ENCODE data around the gene TOMM70. TPM values are rescaled to one million over a fixed set of nuclear protein-coding genes. Genes with fewer than 3 reads are reported as not detected.
A peak's percentile ranks its signal among the peaks of the same experiment; 100 is the strongest.
"Not testable (repeated sequence)": the region's sequence is repeated elsewhere in the genome, so short reads cannot be mapped to it uniquely, and the experiment has no call there.

The TOMM70 gene
- polyA plus RNA-seq, 6 donors from 2014 or later = 11.8 to 19.6 (median 16.3) TPM

- no peaks in the 10 kb centered on the region for H3K27me3 Mint-ChIP-seq
- peaks cover 39 to 45% of the 10 kb centered on the region in 2 donors for H3K36me3 Mint-ChIP-seq
- H3K4me1 Mint-ChIP-seq = peaks cover 12 to 15% (median 13%) of the 10 kb centered on the region in 3 donors
- DNase-seq (no peak), ATAC-seq (ENCODE audit: low read depth in 2 of 2) (no peak)
- no peak overlapping the region for H3K27ac Mint-ChIP-seq
- H3K9me3 Mint-ChIP-seq = peaks cover 0 to 6% (median 0%) of the 10 kb centered on the region in 7 donors
- H3K4me3 Mint-ChIP-seq = no peak overlapping the region
Measured at GRCh38 chr3:100339786-100340185, 61.1 kb downstream of the TOMM70 start.

DNA sequence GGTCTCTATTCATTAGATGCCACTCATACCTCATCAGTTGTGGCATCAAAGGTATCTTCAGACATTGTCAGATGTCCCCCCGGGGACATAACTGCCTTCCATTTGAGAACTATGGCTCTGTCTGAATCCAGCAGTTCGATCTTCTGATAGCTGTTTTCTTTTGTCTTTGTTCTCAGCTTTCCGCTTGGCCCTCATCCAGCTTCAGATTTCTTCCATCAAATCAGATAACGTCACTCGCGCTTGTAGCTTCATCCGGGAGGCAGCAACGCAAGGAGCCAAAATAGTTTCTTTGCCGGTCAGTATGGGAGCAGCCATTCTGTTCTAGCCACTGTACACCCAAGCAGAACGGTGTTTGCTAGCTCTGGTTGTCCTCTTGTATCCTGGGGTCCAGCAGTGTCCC is 62.0 kb downstream of the TOMM70 start:
- peak overlapping the region in 1 of 6 donors; percentile 65 for H3K27ac Mint-ChIP-seq
- H3K36me3 Mint-ChIP-seq = peaks cover 34 to 36% of the 10 kb centered on the region in 2 donors
- peaks cover 0 to 6% (median 0%) of the 10 kb centered on the region in 7 donors for H3K9me3 Mint-ChIP-seq
- DNase-seq = no peak
- H3K4me3 Mint-ChIP-seq = peak overlapping the region in 1 of 8 donors; percentile 45
- H3K27me3 Mint-ChIP-seq = no peaks in the 10 kb centered on the region
- peaks cover 15 to 21% (median 19%) of the 10 kb centered on the region in 3 donors for H3K4me1 Mint-ChIP-seq
- ATAC-seq (ENCODE audit: low read depth in 2 of 2) = no peak

DNA sequence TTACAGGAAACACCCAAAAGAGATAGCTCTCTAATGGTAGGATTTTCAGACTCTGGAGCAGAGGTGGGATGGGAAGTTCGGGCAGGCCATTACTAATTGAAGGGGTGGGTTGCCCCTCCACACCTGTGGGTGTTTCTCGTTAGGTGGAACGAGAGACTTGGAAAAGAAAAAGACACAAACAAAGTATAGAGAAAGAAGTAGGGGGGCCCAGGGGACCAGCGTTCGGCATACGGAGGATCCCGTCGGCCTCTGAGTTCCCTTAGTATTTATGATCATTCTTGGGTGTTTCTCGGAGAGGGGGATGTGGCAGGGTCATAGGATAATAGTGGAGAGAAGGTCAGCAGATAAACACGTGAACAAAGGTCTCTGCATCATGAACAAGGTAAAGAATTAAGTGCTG is 64.7 kb downstream of the TOMM70 start:
- Mint-ChIP-seq H3K4me1 (peaks cover 16 to 28% (median 20%) of the 10 kb centered on the region in 3 donors), H3K27ac (peak overlapping the region in 1 of 6 donors; percentile 90), H3K4me3 (peak overlapping the region in 5 of 8 donors; percentile 17 to 97 (median 91)), H3K36me3 (peaks cover 13 to 15% of the 10 kb centered on the region in 2 donors)
- ATAC-seq (ENCODE audit: low read depth in 2 of 2); H3K9me3 Mint-ChIP-seq; H3K27me3 Mint-ChIP-seq; DNase-seq: not testable (repeated sequence)

- Mint-ChIP-seq H3K9me3 (no peaks in the 10 kb centered on the region), H3K4me3 (peak overlapping the region; percentile 91 to 97 (median 94)), H3K4me1 (peaks cover 16 to 28% (median 20%) of the 10 kb centered on the region in 3 donors), H3K27ac (peak overlapping the region; percentile 78 to 98 (median 94)), H3K36me3 (peaks cover 6 to 8% of the 10 kb centered on the region in 2 donors), H3K27me3 (no peaks in the 10 kb centered on the region)
- ATAC-seq (ENCODE audit: low read depth in 2 of 2) (peak; percentile 52 to 63), DNase-seq (peak; percentile 25)
Measured at GRCh38 chr3:100335434-100335833, 65.5 kb downstream of the TOMM70 start.

- peak; percentile 94 to 95 for ATAC-seq (ENCODE audit: low read depth in 2 of 2)
- Mint-ChIP-seq H3K27ac (peak within 1 kb of the TSS; percentile 90 to 98 (median 94)), H3K27me3 (no peaks in the 10 kb centered on the region), H3K9me3 (no peaks in the 10 kb centered on the region), H3K36me3 (peaks cover 6 to 7% of the 10 kb centered on the region in 2 donors), H3K4me1 (peaks cover 16 to 28% (median 20%) of the 10 kb centered on the region in 3 donors), H3K4me3 (peak within 1 kb of the TSS; percentile 91 to 97 (median 94))
- DNase-seq = peak; percentile 78
Measured at GRCh38 chr3:100334488-100335351, 66.2 kb downstream of the TOMM70 start, which contains the start of gene NIT2. TSS of gene NIT2 (plus strand) at chr3:100334757. CDS start at chr3:100334792, 35 bp downstream.

DNA sequence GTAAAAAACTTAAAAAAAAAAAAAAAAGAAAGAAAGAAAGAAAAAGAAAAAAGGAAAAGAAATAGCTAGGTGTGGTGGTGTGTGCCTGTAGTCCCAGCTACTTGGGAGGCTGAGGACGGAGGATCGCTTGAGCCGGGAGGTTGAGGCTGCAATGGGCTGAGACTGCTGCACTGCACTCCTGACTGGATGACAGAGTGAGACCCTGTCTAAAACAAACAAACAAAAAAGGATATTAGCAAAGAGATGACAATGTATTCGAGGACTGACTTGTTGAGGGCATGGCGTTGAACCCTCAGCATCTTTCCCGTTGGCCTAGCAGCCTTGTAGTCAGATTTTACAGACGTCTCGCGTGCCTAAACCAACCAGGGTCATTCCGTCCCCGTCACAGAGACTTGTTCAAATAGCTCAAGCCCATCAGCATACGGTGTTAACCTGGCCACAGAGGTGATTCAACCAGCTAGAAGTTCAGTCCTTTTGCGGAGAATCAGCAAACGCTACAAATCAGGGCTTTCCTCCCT is 66.9 kb downstream of the TOMM70 start:
- Mint-ChIP-seq H3K27me3 (no peaks in the 10 kb centered on the region), H3K9me3 (no peaks in the 10 kb centered on the region), H3K4me1 (peaks cover 16 to 28% (median 20%) of the 10 kb centered on the region in 3 donors), H3K36me3 (peaks cover 3% of the 10 kb centered on the region in 2 donors), H3K27ac (peak overlapping the region; percentile 62 to 94 (median 90)), H3K4me3 (peak overlapping the region; percentile 84 to 97 (median 92))
- DNase-seq (no peak), ATAC-seq (ENCODE audit: low read depth in 2 of 2) (no peak)

DNA sequence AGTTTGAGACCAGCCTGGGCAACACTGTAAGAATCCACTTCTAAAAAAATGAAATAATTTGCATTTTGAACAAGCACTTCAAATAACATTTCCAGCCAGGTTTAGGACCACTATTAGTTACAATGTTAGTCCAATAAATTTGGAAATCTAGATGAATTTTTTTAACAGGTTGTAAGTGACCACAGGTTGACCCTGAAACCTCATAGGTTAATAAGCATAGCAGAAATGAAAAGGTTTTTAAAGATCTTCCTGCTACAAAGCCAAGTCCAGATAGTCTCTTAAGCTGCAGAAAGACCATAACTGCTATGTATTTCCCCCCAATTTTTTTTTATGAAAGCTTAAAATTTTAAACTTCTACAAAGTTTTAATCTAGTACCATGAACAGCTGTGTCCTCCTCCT is 67.8 kb downstream of the TOMM70 start:
- H3K9me3 Mint-ChIP-seq = no peaks in the 10 kb centered on the region
- H3K4me3 Mint-ChIP-seq = peak overlapping the region in 4 of 8 donors; percentile 29 to 97 (median 92)
- no peaks in the 10 kb centered on the region for H3K27me3 Mint-ChIP-seq
- no peak for DNase-seq
- no peak for ATAC-seq (ENCODE audit: low read depth in 2 of 2)
- peaks cover 16 to 28% (median 20%) of the 10 kb centered on the region in 3 donors for H3K4me1 Mint-ChIP-seq
- no peaks in the 10 kb centered on the region for H3K36me3 Mint-ChIP-seq
- peak overlapping the region in 2 of 6 donors; percentile 89 to 90 for H3K27ac Mint-ChIP-seq

- H3K27ac Mint-ChIP-seq = no peak overlapping the region
- peaks cover 16 to 28% (median 20%) of the 10 kb centered on the region in 3 donors for H3K4me1 Mint-ChIP-seq
- no peak for DNase-seq
- H3K9me3 Mint-ChIP-seq = peaks cover 0 to 10% (median 5%) of the 10 kb centered on the region in 7 donors
- H3K27me3 Mint-ChIP-seq = no peaks in the 10 kb centered on the region
- ATAC-seq (ENCODE audit: low read depth in 2 of 2) = no peak
- peak overlapping the region in 2 of 8 donors; percentile 23 to 68 for H3K4me3 Mint-ChIP-seq
- peaks cover 0 to 10% of the 10 kb centered on the region in 2 donors for H3K36me3 Mint-ChIP-seq
Measured at GRCh38 chr3:100331660-100332059, 69.2 kb downstream of the TOMM70 start.

DNA sequence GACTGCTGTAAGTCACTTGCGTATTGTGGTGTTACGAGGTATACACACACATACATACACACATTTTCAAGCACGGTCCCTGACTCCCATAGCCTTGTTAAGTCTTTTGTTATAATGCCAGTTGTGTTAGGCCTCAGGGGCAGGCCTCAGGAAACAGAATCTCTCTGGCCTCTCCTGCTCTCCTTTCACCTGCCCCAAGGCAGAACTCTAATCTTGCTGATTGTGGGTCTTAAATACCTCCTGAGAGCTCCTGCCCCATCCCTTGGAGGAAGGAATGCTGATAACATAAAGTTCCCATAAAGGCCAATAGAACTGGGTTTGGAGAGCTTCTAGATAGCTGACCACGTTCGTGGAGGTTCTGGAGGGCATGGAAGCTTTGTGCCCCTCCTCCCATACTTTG is 70.2 kb downstream of the TOMM70 start:
- H3K9me3 Mint-ChIP-seq = peaks cover 0 to 10% (median 5%) of the 10 kb centered on the region in 7 donors
- H3K36me3 Mint-ChIP-seq = peaks cover 0 to 16% of the 10 kb centered on the region in 2 donors
- H3K4me1 Mint-ChIP-seq = peaks cover 11 to 20% (median 15%) of the 10 kb centered on the region in 3 donors
- H3K4me3 Mint-ChIP-seq = no peak overlapping the region
- ATAC-seq (ENCODE audit: low read depth in 2 of 2) = no peak
- no peak for DNase-seq
- H3K27me3 Mint-ChIP-seq = no peaks in the 10 kb centered on the region
- H3K27ac Mint-ChIP-seq = no peak overlapping the region

DNA sequence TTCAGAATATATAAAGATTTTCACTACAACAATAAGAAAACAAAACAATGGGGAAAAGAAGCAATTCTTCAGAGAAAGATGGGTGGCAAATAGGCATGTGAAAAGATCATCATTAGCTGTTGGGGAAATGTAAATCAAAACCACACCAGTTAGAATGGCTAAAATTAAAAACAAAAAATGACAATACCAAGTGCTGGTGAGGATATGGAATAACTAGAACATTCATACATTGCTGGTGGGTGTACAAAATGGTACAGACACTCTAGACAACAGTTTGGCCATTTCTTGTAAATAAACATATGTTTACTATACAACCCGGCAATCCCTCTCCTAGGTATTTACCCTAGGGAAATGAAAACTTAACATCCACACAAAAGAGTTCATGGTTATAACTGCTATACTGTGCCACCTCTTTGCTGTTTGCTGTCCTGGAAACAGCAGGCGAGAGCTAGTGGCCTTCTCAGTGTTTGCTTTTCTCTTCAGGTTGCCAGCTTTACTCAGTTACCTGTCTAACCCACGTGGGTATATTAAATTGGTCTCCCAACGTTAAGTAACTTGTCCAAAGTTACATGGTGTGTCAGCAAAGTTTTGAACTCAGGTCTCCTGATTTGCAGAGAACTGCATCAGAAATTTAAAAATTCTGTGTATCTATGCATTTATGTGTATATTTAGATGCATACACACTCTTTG is 70.9 kb downstream of the TOMM70 start:
- no peak overlapping the region for H3K4me3 Mint-ChIP-seq
- DNase-seq = no peak
- no peaks in the 10 kb centered on the region for H3K27me3 Mint-ChIP-seq
- no peak overlapping the region for H3K27ac Mint-ChIP-seq
- ATAC-seq (ENCODE audit: low read depth in 2 of 2) = no peak
- peaks cover 4 to 13% (median 8%) of the 10 kb centered on the region in 3 donors for H3K4me1 Mint-ChIP-seq
- H3K9me3 Mint-ChIP-seq = peaks cover 0 to 10% (median 5%) of the 10 kb centered on the region in 7 donors
- peaks cover 0 to 17% of the 10 kb centered on the region in 2 donors for H3K36me3 Mint-ChIP-seq

GRCh38 chr3:100327377-100327776 is 73.5 kb downstream of the TOMM70 start:
- H3K4me1 Mint-ChIP-seq; H3K4me3 Mint-ChIP-seq; H3K27ac Mint-ChIP-seq; H3K9me3 Mint-ChIP-seq; ATAC-seq (ENCODE audit: low read depth in 2 of 2); DNase-seq; H3K27me3 Mint-ChIP-seq: not testable (repeated sequence)
- H3K36me3 Mint-ChIP-seq = peaks cover 0 to 17% of the 10 kb centered on the region in 2 donors

- no peaks in the 10 kb centered on the region for H3K4me1 Mint-ChIP-seq
- no peaks in the 10 kb centered on the region for H3K27me3 Mint-ChIP-seq
- peaks cover 0 to 17% of the 10 kb centered on the region in 2 donors for H3K36me3 Mint-ChIP-seq
- H3K9me3 Mint-ChIP-seq = peaks cover 0 to 10% (median 5%) of the 10 kb centered on the region in 7 donors
- no peak overlapping the region for H3K4me3 Mint-ChIP-seq
- DNase-seq = no peak
- ATAC-seq (ENCODE audit: low read depth in 2 of 2) = no peak
- peak overlapping the region in 1 of 6 donors; percentile 40 for H3K27ac Mint-ChIP-seq
Measured at GRCh38 chr3:100325827-100326226, 75.1 kb downstream of the TOMM70 start.

- Mint-ChIP-seq H3K27me3 (no peaks in the 10 kb centered on the region), H3K27ac (no peak overlapping the region), H3K4me1 (no peaks in the 10 kb centered on the region), H3K9me3 (peaks cover 0 to 10% (median 5%) of the 10 kb centered on the region in 7 donors), H3K4me3 (no peak overlapping the region), H3K36me3 (peaks cover 0 to 23% of the 10 kb centered on the region in 2 donors)
- DNase-seq = no peak
- ATAC-seq (ENCODE audit: low read depth in 2 of 2) = no peak
Measured at GRCh38 chr3:100324044-100324443, 76.8 kb downstream of the TOMM70 start.

All from naive B cell (primary cell).